ENCODE measurements around the gene RAPGEF6.
"Not testable (repeated sequence)": the region's sequence is repeated elsewhere in the genome, so short reads cannot be mapped to it uniquely, and the experiment has no call there.

Gene RAPGEF6

GRCh38 chr5:131384616-131385214, 250.3 kb downstream of the RAPGEF6 start:
- DNase-seq (ENCODE audit: low read depth), result no peak

- no peak for DNase-seq (ENCODE audit: low read depth)
Observed at GRCh38 chr5:131384173-131384572, 250.9 kb downstream of the RAPGEF6 start.

GRCh38 chr5:131382407-131383395, 252.3 kb downstream of the RAPGEF6 start:
- no peak for DNase-seq (ENCODE audit: low read depth)

- no peak for DNase-seq (ENCODE audit: low read depth)
Observed at GRCh38 chr5:131381777-131382176, 253.3 kb downstream of the RAPGEF6 start.

GRCh38 chr5:131381021-131381420, 254.0 kb downstream of the RAPGEF6 start:
- no peak for DNase-seq (ENCODE audit: low read depth)

GRCh38 chr5:131380238-131380637, 254.8 kb downstream of the RAPGEF6 start:
- not testable (repeated sequence) for DNase-seq (ENCODE audit: low read depth)

GRCh38 chr5:131379723-131380122, 255.3 kb downstream of the RAPGEF6 start:
- DNase-seq (ENCODE audit: low read depth), result no peak

- DNase-seq (ENCODE audit: low read depth), result no peak
Observed at GRCh38 chr5:131378721-131379541, 256.1 kb downstream of the RAPGEF6 start.

- no peak for DNase-seq (ENCODE audit: low read depth)
Observed at GRCh38 chr5:131377785-131378325, 257.2 kb downstream of the RAPGEF6 start.

- no peak for DNase-seq (ENCODE audit: low read depth)
Observed at GRCh38 chr5:131377346-131377745, 257.7 kb downstream of the RAPGEF6 start.

GRCh38 chr5:131375351-131375750, 259.7 kb downstream of the RAPGEF6 start:
- no peak for DNase-seq (ENCODE audit: low read depth)

Measured in HS-27A (cell line).